Kidney epithelial cell (primary cell): ENCODE measurements around the gene AXL. TPM values are rescaled to one million over a fixed set of nuclear protein-coding genes. Genes with fewer than 3 reads are reported as not detected.
A peak's percentile ranks its signal among the peaks of the same experiment; 100 is the strongest.
"Not testable (repeated sequence)": the region's sequence is repeated elsewhere in the genome, so short reads cannot be mapped to it uniquely, and the experiment has no call there.

Source experiments
- DNase-seq: peaks from one replicate; pipeline ENCODE4 v3.0.0-alpha.2; 2010; ENCODE audit warnings: low read depth
- H3K27me3 ChIP-seq: 2 replicates; pipeline ENCODE4 v1.6.0; 2011; ENCODE audit warnings: low read length; ENCODE audit not compliant: control insufficient read depth, insufficient read depth
- H3K36me3 ChIP-seq: 2 replicates; pipeline ENCODE4 v1.5.1; 2011; ENCODE audit warnings: low read length; ENCODE audit not compliant: control insufficient read depth, insufficient read depth
- H3K4me3 ChIP-seq: 2 replicates; pipeline ENCODE4 v1.5.1; 2011; ENCODE audit warnings: low read depth, mild to moderate bottlenecking, control low read depth, low read length
- total RNA-seq: library from RNA; depleted of rRNA; stranded (reverse); fragments of >200 nt; gene quantifications from 2 replicates; pipeline ENCODE4 v1.2.3, GENCODE V29; 2015
- TF ChIP-seq, protein P1 (sequence below): IDR thresholded peaks from 2 replicates; pipeline ENCODE4 v1.5.1; 2011; ENCODE audit warnings: mild to moderate bottlenecking, moderate library complexity, low read length, control low read depth, inconsistent platforms; ENCODE audit not compliant: insufficient read depth, poor library complexity, severe bottlenecking

Gene AXL
- total RNA-seq: 128 and 138 TPM in 2 replicates

DNA sequence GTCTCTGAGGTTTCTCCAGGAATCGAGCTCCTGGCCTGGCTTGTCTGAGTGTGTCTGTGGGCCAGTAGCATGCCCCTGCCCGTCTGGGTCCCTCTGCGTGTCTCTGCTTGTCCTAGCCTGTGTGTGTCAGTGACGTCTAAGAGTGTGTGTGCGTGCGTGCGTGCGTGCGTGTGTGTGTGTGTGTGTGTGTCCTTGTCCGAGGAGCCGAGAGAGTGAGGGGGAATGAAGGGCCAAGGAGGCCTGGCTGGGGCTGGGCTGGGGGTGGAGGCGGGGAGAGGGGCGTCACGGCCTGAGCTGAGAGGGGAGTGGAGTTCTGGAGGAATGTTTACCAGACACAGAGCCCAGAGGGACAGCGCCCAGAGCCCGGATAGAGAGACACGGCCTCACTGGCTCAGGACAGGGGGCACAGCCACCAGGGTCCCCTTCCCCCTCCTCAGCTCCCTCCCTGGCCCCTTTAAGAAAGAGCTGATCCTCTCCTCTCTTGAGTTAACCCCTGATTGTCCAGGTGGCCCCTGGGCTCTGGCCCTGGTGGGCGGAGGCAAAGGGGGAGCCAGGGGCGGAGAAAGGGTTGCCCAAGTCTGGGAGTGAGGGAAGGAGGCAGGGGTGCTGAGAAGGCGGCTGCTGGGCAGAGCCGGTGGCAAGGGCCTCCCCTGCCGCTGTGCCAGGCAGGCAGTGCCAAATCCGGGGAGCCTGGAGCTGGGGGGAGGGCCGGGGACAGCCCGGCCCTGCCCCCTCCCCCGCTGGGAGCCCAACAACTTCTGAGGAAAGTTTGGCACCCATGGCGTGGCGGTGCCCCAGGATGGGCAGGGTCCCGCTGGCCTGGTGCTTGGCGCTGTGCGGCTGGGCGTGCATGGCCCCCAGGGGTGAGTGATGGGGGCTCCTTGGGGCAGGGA, at the start of gene AXL:
AXL (plus strand) TSS at position 609 of the 893 bp plus-strand sequence; CDS start at position 779, 170 bp downstream.
- Histone ChIP-seq H3K27me3 (no peaks in the 10 kb centered on the region), H3K4me3 (peak within 1 kb of the TSS; percentile 80), H3K36me3 (peaks cover 1% of the 10 kb centered on the region)
- TF ChIP-seq, protein P1, sequence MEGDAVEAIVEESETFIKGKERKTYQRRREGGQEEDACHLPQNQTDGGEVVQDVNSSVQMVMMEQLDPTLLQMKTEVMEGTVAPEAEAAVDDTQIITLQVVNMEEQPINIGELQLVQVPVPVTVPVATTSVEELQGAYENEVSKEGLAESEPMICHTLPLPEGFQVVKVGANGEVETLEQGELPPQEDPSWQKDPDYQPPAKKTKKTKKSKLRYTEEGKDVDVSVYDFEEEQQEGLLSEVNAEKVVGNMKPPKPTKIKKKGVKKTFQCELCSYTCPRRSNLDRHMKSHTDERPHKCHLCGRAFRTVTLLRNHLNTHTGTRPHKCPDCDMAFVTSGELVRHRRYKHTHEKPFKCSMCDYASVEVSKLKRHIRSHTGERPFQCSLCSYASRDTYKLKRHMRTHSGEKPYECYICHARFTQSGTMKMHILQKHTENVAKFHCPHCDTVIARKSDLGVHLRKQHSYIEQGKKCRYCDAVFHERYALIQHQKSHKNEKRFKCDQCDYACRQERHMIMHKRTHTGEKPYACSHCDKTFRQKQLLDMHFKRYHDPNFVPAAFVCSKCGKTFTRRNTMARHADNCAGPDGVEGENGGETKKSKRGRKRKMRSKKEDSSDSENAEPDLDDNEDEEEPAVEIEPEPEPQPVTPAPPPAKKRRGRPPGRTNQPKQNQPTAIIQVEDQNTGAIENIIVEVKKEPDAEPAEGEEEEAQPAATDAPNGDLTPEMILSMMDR: no peak
- no peak for DNase-seq

DNA sequence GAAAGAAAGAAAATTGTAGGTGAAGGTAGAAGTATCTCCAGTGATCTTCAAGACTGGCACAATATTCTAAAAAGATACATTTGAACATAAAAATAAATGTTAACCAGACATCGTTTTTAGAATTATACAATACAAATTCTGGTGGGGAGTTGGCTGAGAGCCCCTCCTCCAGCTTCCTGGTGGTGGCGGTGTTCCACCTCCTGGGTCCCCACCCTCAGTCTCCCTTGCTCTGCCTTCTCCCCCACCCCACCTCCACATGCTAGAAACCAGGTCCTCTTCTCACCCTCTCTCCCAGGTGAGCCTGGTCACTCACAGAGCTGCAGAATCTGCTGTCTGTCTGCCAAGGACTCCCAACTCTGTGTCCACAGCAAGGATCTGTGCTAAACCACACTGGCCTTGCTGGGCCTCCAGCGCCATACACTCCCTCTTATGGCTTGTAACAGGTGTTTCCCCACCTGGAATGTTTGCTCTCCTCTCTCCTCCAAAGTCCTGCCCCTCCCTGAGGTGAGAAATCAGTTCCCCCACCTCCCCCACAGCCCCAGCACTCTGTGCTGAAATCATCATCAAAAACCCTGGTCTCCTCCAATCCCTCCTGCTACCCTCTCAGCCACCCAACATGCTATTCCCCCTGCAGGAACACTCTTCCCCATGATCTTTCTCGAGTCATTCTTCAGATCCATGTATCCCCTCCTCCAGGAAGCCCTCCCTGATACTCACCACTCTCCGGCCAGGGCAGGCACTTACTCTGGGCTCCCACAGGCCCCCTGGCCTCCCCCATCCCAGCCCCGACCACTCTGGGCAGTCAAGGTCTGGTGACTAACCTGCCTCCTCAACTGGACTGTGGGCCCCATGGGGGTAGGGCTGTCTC, 46.5 kb upstream of the AXL start:
- Histone ChIP-seq H3K27me3 (no peaks in the 10 kb centered on the region), H3K4me3 (no peak overlapping the region), H3K36me3 (no peaks in the 10 kb centered on the region)
- TF ChIP-seq, protein P1: no peak
- no peak for DNase-seq

DNA sequence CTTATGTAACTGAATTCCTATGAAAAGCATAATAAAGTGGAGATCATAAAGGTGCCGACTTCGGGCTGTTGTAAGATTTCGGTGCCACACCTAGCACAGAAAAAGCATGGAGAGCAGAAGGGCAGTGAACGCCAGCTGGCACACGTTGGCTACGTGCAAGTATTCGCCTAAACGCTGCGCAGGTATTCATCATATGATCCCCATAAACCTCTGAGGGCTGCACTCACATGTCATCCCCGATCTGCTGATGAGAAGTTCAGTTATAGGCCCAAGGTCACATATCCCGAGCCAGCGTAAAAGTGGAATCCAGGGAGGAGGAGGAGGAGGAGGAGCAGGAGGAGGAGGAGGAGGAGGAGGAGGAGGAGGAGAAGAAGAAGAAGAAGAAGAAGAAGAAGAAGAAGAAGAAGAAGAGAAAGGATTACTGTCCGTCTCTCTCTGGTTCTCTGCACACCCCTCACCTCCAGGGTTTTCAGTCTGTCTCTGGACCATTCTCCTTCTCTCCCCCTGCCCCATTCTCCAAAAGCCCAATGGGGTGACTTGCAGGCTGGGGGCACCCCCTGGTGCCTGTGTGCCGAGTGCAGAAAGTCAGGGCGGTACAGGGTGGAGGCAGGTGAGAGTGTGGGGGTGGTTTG, 44.6 kb upstream of the AXL start:
- no peak for DNase-seq
- no peaks in the 10 kb centered on the region for H3K36me3 ChIP-seq
- TF ChIP-seq, protein P1: no peak
- no peak overlapping the region for H3K4me3 ChIP-seq
- no peaks in the 10 kb centered on the region for H3K27me3 ChIP-seq

DNA sequence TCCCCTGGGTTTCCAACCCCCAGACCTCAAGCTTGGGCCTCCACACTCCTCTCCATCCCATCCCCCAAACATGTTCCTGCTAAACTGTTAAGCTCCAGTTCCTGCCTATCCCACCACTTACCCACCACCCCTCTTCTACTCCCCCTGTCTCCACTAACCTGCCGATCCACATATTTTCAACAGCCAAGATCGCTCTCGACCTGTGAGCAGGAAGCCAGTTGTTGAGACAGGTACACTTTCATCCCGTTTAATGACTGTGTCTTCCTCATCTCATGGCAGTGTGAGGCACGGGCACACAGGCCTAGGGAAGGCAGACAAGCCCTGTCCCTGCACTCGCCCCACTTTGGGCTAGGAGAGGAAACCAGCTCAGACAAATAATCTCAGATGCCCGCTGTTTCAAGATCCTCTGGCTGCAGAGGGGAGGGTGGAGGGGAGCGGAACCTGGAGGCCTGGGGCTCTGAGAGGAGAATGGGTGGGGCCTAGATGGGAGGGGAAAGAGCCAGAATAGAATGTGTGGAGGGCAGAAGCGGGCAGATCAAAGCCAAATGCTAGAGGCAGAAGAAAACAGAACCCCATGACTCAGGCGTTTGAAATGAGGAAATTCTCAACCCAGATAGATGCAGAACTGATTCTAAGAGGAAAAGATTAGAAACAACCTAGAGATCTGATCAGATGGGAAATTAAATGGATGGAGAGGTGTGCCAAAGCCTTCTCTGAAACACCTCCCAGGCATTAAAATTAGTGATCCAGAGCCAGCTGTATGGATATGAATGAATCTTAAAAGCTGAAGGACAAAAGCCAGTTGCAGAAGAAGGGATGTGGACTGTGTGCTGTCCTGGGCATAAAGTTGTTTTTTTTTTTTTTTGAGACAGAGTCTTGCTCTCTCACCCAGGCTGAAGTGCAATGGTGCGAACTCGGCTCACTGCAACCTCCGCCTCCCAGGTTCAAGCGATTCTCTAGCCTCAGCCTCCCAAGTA, 42.9 kb upstream of the AXL start:
- no peaks in the 10 kb centered on the region for H3K36me3 ChIP-seq
- H3K4me3 ChIP-seq: no peak overlapping the region
- TF ChIP-seq, protein P1: no peak
- peak; percentile 87 for DNase-seq
- H3K27me3 ChIP-seq: no peaks in the 10 kb centered on the region

DNA sequence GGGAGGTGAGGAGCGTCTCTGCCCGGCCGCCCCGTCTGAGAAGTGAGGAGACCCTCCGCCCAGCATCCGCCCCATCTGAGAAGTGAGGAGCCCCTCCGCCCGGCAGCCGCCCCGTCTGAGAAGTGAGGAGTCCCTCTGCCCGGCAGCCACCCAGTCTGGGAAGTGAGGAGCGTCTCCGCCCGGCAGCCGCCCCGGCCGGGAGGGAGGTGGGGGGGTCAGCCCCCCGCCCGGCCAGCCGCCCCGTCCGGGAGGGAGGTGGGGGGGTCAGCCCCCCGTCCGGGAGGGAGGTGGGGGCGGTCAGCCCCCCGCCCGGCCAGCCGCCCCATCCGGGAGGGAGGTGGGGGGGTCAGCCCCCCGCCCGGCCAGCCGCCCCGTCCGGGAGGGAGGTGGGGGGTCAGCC, 38.9 kb upstream of the AXL start:
- H3K4me3 ChIP-seq, H3K27me3 ChIP-seq, DNase-seq, H3K36me3 ChIP-seq: not testable (repeated sequence)
